HG03571 (cell line): ENCODE data around the gene PREB.

Experiments used
- ATAC-seq: cut with Tn5 transposase; IDR thresholded peaks from one replicate; pipeline ENCODE4 v1.9.1; 2021; ENCODE audit not compliant: unreplicated experiment

Gene PREB

GRCh38 chr2:27083410-27084296 is 50.8 kb downstream of the PREB start:
- ATAC-seq, result no peak

GRCh38 chr2:27082773-27083409 is 51.5 kb downstream of the PREB start:
- ATAC-seq, result no peak

- ATAC-seq, result no peak
Measured at GRCh38 chr2:27081984-27082772, 52.3 kb downstream of the PREB start.
